ENCODE results near the gene CTBP2. TPM values are rescaled to one million over a fixed set of nuclear protein-coding genes. Genes with fewer than 3 reads are reported as not detected.

The CTBP2 gene
- total RNA-seq, 1 donor from 2014 or later: 112 TPM

DNA sequence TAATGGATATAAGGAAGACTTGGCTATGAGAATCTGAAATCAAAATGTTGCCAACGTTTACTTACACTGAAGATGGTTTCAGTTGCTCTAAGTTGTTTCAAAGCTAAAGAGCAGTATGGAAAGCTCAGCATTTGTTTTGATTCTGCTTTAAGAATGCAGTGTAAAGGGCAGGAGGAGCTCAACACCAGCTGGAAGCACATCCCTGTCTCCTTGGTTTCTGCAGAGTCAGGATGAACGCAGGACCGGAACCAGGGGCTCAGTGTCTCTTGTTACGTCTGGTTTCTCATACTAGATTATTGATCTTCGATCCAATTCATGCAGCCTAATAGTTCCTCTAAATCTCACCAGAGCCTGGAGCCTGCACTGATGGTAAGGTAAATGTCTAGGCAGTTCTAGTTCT is 194.4 kb downstream of the CTBP2 start:
- DNase-seq: no peak

DNA sequence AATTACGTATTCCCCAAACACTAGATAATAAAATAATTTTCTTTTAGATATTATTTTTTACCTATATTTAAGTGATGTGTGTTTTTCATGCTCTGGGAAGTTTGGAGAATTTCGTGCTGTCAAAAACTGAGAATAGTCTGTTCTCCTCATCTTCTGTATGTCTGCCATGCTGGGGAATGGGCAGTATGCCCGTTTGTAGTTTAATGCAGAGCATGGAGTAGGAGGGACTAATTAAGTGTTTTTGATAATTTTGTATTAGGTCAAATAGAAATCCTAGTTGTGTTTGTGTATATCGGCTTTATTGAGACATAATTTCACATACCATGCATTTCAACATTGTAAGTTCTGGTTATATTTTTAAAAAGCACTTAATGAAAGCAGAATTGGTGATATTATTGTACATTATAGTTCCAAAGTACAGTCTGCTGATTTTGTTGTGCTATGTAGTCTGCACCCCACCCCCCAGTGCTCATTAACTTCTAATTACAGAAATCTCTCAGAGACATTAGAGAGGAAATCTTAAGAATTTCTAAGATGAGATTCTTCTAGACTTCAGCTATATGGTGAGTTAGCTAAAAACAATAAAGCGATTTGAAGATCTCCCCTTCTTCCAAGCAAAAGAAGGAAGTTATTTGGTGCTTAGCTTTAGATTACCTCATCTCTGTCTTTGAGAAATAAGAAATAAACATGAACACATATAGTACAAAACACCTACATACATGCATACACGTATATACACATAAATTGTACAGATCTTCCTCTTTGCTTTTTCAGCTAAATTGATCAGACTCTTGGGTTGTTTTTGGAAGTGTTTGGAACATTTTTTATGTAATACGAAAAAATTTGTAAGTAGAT is 196.3 kb downstream of the CTBP2 start:
- no peak for DNase-seq

DNA sequence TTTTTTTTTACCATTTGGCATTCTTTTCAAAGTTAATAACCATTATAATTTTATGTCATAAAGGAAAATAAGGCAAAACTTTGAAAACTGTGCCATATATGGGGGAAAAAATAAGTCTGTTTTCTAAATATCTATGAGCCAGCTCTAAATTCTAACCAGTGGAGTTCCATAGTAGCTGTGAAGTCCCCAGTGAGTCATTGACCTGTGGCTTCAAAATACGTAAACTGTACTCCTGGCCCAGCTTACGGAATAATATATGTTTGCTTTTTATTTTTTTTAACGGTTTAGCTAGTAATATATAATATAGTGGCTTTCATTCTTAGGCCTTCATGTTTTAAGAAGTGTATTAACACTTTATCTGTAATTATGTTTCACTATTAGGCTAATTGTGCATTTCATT is 197.9 kb downstream of the CTBP2 start:
- DNase-seq: no peak

DNA sequence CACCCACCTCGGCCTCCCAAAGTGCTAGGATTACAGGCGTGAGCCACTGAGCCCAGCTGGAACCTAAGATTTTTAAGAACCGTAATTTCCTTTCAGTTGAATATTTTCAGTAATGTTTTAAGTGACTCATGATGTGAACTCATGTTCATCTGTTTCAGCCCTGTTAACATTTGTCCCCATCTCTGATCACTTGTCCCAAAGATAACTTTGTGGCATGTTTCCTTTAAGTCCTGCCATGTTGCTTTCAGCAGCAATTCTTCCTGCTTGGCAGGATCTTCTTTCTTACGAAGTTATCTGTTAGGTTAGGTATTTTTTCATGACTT is 199.2 kb downstream of the CTBP2 start:
- no peak for DNase-seq

DNA sequence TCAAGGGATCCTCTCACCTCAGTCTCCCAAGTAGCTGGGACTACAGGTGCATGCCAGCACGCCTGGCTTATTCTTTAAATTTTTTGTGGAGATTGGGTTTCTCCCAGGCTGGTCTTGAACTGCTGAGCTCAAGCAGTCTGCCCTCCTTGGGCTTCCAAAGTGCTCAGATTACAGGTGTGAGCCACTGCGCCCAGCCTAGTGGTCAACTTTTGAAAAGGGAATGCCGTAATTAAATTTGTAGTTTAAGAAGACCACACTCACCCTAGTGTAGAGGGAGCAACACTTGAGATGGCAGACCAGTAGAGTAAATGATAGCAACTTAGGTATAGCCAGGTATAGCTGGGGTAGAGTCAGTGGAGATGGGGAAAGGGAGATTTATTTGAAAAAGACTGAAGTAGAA is 200.8 kb downstream of the CTBP2 start:
- no peak for DNase-seq

DNA sequence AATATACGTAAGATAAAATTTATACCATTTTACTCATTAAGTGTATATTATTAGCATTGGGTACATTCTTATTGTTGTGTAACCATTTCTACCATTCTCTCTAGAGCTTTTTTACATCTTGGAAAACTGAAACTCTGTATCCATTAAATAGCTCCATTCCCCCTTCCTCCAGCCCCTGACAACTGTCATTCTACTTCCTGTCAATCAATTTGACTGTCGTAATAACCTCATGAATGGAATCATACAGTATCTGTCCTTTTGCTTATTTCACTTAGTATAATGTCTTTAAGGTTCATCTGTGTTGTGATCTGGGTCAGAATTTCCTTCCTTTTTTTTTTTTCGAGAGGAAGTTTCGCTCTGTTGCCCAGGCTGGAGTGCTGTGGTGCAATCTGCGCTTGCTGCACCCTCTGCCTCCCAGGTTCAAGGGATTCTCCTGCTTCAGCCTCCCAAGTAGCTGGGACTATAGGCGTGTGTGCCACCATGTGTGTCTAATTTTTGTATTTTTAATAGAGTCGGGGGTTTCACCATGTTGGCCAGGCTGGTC is 202.9 kb downstream of the CTBP2 start:
- DNase-seq: no peak

DNA sequence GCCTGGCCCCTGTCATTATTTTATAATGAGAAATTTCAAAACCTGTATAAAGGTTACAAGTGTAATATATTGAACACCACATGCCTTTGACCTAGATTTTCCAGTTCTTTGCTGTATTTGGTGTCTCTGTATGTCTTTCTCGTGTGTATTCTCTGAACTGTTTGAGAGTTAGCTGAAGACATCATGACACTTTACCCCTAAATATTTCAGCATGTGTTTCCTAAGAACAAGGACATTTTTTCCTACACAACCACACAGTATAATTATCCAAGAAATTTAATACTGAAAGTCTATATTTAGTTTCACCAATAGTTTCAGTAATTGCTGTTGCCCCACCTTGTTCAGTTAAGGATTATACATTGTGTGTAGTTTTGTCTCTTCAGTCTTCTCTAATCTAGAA is 203.6 kb downstream of the CTBP2 start:
- DNase-seq: no peak

DNA sequence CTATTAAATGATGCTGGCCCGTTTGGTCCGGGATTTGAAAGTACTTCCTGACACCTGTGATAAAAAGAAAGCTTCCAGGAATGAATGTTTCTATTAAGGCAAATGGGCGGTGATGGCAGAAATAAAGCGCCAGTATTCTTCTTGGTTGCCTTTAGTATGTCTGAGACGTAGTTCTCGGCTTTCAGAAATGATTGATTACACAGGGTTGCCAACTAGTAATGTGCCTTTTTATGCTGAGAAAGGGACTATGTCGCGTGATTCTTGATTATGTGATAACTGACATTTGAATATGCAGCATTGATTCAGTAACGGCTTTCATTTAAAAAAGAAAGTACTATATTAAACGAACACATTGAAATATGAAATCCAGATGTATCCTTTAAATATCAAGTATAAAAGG is 204.5 kb downstream of the CTBP2 start:
- no peak for DNase-seq

DNA sequence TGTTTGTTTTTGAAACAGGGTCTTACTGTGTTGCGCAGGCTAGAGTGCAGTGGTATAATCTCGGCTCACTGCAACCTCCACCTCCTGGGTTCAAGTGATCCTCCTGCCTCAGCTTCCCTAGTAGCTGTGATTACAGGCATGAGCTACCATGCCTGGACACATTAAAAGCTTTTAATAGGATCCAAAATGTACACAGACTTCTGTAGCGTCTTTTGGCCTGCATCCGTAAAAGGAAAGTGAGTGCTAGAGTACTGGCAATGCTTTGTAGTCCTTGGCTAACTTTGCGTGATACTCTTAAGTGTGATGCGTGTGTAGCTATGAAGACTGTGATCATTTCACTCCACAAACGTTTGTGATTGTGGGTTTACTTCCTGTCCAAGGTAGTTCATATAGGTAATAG is 205.1 kb downstream of the CTBP2 start:
- no peak for DNase-seq

DNA sequence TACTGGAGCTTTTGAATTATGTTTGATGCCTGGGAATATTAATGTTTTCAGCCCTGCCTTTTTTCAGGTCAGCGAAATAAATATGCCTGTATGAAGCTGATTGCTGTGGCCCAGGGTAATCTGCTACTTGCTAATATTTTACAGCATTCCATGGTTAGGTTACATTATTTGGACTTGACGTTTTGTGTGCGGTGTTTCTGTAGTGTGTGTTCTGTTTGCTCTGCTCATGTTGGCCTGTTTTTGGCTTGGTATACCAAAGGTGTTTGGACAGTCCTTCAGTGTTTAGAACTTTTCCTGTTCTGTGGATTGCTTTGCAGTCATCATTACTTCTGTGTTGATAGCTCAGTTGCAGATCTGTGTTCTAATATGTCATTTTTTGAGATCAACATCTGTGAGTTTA is 206.9 kb downstream of the CTBP2 start:
- no peak for DNase-seq

DNA sequence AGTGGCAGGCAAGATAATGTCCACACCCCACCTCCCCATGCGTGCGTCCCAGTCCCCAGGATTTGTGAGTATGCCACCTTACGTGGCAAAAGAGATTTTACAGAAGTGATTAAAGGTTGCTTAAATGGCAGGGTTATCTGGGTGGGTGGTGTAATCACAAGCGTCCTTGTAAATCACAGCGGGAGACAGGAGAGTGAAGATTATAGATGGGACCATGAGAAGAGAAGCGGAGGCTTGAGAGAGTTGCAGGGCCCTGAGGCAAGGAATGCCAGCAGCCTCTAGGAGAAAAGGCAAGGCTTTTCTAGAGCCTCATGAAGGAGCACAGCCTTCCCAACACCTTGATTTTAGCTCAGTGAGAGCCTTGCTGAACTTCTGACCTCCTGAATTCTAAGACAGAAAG is 208.2 kb downstream of the CTBP2 start:
- no peak for DNase-seq

DNA sequence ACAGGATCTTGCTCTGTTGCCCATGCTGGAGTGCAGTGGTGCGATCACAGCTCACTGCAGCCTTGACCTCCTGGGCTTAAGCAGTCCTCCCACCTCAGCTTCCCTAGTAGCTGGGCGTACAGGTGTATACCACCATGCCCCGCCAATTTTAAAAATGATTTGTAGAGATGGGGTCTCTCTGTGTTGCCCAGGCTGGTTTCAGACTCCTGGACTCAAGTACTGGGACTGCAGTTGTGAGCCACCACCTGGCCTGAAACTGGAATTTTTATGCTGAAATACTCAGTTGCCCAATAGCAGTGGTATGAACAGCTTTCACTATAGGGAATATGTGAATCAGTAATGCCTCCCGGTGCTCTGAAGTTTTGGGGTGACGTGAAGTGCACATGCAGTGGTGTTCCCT is 210.8 kb downstream of the CTBP2 start:
- DNase-seq: no peak

DNA sequence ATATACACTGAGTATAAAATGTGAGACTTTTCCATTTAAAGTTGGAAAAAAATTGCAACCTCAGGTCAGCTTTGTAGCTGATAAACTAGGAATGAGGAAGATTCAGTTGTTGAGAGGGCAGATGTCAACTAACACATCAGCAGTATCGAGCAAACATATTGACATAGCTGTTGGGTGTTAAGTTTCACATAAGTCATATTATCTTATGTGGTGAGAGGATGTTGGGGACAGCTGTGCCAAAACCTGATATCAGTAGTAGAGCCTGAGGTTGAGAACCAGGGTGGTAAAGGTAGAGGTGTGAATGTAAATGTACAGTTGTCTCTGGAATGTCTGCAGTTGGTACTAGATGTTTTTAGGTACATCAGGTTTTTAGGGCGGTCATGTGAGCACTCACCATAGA is 213.4 kb downstream of the CTBP2 start:
- DNase-seq: no peak

DNA sequence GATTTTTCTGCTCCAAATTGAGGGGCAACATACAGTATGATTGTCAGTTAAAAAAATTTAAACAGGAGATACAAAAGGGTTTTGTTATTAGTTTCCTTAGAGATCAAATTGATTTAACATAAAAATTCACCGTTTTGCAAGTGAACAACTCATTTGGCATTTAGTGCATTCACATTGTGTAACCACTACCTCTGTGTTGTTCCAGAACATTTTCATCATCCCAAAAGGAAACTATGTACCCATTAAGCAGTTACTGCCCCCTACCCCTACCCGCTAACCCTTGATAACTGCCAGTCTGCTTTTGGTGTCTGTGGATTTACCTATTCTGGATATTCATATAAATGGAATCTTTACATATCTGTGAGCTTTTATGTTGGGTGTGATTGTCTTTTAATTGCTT is 215.4 kb downstream of the CTBP2 start:
- DNase-seq: no peak

DNA sequence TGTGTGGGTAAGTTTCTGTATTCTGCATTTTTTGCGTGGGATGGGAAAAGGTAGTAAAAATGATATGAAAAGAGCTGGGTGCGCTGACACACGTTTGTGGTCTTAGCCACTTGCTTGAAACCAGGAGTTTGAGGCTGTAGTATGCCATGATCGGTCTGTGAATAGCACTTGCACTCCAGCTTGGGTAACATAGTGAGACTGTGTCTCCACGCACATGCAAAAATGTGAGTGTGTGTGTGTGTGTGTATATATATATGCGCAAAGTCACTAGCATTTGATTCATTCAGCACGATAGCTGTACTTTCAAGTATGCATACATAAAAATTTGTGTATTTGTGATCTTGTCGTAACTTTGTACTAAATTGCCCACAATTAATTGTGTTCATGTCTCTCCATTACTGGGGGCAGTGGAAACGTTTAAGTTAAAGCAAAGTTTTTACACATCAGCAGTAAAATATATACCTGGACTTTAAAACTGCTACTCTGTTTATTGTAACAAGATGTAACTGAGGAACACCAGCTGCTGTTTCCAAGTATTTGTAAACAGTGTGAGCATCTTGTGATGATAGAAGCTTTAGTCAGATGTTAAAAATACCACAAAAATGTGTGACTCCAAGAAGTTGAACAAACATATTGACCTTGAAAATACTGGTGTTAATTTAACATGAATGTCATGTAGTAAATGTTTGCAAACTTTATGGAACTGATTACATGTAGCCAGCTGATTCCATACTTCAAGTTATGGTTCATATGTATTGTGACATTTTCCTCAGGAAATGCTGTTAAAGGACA is 216.9 kb downstream of the CTBP2 start:
- peak; percentile 17 for DNase-seq

DNA sequence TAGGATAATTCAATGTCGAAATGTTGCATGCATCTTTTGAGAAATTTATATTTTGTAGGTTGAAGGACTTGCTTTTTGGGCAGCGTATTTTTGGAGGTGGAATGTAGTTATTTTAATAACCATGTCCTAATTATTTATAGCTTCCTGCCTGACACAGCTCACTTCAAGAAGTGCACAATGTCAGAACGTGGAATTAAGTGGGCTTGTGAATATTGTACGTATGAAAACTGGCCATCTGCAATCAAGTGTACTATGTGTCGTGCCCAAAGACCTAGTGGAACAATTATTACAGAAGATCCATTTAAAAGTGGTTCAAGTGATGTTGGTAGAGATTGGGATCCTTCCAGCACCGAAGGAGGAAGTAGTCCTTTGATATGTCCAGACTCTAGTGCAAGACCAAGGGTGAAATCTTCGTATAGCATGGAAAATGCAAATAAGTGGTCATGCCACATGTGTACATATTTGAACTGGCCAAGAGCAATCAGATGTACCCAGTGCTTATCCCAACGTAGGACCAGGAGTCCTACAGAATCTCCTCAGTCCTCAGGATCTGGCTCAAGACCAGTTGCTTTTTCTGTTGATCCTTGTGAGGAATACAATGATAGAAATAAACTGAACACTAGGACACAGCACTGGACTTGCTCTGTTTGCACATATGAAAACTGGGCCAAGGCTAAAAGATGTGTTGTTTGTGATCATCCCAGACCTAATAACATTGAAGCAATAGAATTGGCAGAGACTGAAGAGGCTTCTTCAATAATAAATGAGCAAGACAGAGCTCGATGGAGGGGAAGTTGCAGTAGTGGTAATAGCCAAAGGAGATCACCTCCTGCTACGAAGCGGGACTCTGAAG is 217.8 kb downstream of the CTBP2 start:
- no peak for DNase-seq

DNA sequence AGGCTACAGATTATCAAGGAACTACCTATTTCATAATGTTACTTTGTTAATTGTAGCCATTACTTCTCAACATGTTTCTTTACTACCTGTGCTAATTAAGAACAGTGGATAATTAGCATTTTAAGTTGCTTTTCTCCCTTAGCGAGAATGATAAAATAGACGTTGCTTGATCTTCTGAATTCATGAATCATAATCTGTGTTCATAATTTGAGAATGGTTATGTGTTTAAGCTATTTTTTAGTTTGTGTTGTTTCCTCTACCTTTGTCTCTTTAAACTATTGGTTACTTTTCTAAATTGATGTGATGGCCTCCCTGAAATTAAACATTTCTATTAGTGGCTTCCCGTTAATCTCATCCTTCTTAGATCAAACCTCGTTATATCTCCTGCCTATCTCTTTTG is 218.5 kb downstream of the CTBP2 start, which contains the start of gene ZRANB1:
Gene ZRANB1 (plus strand): TSS at position 301 of the 400 bp plus-strand sequence. CDS start 371 bp downstream, outside the sequence.
- no peak for DNase-seq

DNA sequence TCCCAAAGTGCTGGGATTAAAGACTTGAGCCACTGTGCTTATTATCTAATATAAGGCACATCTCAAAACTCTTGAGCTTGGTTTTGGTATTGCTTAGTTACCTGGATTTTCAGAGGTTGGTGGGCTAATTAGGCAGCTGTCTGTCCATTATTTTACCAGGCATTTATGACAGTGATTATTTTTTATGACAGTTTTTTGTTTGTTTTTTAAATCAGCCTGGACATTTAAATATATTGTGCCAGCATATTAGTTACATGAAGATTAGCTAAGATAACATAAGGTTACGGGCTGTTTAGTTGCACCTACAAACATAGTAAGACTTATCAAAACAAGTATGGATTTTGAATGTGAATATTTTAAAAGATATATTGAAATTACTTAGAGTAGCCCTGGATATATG is 221.1 kb downstream of the CTBP2 start:
- DNase-seq: no peak

DNA sequence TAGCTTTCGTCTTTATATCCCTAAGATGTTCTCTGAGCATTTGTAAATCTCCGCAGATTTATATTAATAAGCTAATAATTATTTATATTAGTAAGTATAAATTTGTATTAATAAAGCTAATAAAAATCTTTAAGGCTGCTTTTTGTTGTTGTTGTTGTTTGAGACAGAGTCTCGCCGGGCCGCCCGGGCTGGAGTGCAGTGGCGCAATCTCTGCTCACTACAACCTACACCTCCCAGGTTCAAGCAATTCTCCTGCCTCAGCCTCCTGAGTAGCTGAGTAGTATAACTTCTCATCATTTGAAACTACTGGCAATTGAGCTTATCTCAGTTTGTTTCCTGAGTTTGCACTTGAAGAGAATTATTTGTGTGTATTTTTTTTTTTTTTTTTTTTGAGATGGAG is 223.6 kb downstream of the CTBP2 start:
- no peak for DNase-seq

DNA sequence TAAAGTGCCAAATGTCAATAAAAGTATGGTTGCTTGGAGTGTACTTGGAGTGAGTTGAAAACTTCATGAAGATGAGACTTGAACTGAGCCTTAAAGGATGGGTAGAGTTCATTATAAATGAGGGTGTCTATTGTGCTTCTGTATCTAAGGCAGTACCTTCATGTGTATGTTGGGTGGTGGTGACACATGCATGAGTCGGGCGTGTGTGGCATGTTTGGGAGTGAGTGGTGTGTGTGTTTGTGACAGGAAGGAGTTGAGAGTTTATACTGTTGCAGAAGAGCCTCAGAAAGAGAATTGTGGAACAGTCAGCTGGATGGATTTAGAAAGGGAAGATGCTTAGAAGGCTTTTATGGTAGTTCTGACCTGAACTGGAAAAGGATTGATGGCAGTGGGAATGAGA is 224.4 kb downstream of the CTBP2 start:
- no peak for DNase-seq

Data from dermis blood vessel endothelial cell (primary cell).